Breast epithelium (tissue), 4 donors: ENCODE results near the gene VSIG2. TPM values are rescaled to one million over a fixed set of nuclear protein-coding genes. Genes with fewer than 3 reads are reported as not detected.

ENCODE experiments used
- DNase-seq, 2 donors: peaks; one replicate each; pipeline ENCODE4 v3.0.0-alpha.2; 2019; ENCODE audit warnings: low spot score in 2 of 2
- H3K27ac ChIP-seq, 2 donors: fragments of 200-600 bp; sonication (generic) in 1 of 2; one replicate each; pipeline ENCODE4 v1.5.1; 2016 to 2019; ENCODE audit warnings: mild to moderate bottlenecking in 1 of 2
- H3K27me3 ChIP-seq, 2 donors: fragments of 200-600 bp; sonication (generic) in 1 of 2; one replicate each; pipeline versions ENCODE4 v1.5.1 to v1.6.0; 2017 to 2019; ENCODE audit warnings: control low read depth in 1 of 2, mild to moderate bottlenecking in 1 of 2
- H3K36me3 ChIP-seq: fragments of 200-600 bp; one replicate; pipeline ENCODE4 v1.5.1; 2019
- H3K4me1 ChIP-seq, 2 donors: fragments of 200-600 bp; sonication (generic); one replicate each; pipeline ENCODE4 v1.5.1; 2016 to 2019; ENCODE audit warnings: control low read depth in 1 of 2
- H3K4me3 ChIP-seq, 3 donors: fragments of 200-600 bp; sonication (generic); 1 replicate in 2 of 3; 2 replicates in 1 of 3; pipeline ENCODE4 v1.5.1; 2016 to 2019; ENCODE audit warnings: mild to moderate bottlenecking in 3 of 3, moderate library complexity in 2 of 3
- H3K9me3 ChIP-seq, 2 donors: fragments of 200-600 bp; sonication (generic) in 1 of 2; one replicate each; pipeline ENCODE4 v1.5.1; 2016 to 2019; ENCODE audit warnings: control low read depth in 1 of 2
- CTCF ChIP-seq, 3 donors: fragments of 450-650 bp; IDR thresholded peaks; one replicate each; pipeline ENCODE4 v1.5.1; 2016 to 2017; ENCODE audit warnings: antibody characterized with exemption in 3 of 3, mild to moderate bottlenecking in 3 of 3, moderate library complexity in 3 of 3
- POLR2A ChIP-seq: fragments of 450-650 bp; IDR thresholded peaks from one replicate; pipeline ENCODE4 v1.6.1; 2016; ENCODE audit warnings: antibody characterized with exemption, mild to moderate bottlenecking, moderate library complexity
- POLR2AphosphoS5 ChIP-seq, 3 donors: sonication (generic); formaldehyde crosslinking; IDR thresholded peaks; one replicate each; pipeline ENCODE4 v1.6.1; 2017; ENCODE audit warnings: antibody characterized with exemption in 3 of 3
- intact Hi-C: fragments of 100-400 bp; cut with DNase I; formaldehyde crosslinking; loops from one replicate; pipeline ENCODE4 v1.15.1; 2023; ENCODE audit warnings: low total_unique reads
- total RNA-seq, 3 donors: library from RNA; depleted of rRNA; stranded (reverse); fragments of >200 nt; gene quantifications; one replicate each; pipeline ENCODE4 v1.1.0, GENCODE V29; 2016

VSIG2 gene
- total RNA-seq, 3 donors from 2014 or later: 8.8 to 20.5 TPM; not detected in 1

GRCh38 chr11:124699547-124699946 is 52.5 kb downstream of the VSIG2 start:
- Histone ChIP-seq H3K4me1 (no peaks in the 10 kb centered on the region), H3K27ac (no peak overlapping the region)
- TF ChIP-seq CTCF (IDR thresholded peaks at IDR 0.05) (no peak), POLR2AphosphoS5 (IDR thresholded peaks at IDR 0.05) (no peak), POLR2A (no peak)

More at GRCh38 chr11:124699547-124699946, 52.5 kb downstream of the VSIG2 start:
- H3K27me3 ChIP-seq: no peaks in the 10 kb centered on the region
- intact Hi-C loops: no loop called here
- no peak for DNase-seq
- H3K4me3 ChIP-seq: no peak overlapping the region
- no peaks in the 10 kb centered on the region for H3K9me3 ChIP-seq
- H3K36me3 ChIP-seq: no peaks in the 10 kb centered on the region

Other genes starting within 250 kb of the VSIG2 start
- not detected for gene OR8B12, start 208.6 kb downstream of the VSIG2 start, total RNA-seq
- not detected for gene OR8A1, start 182.3 kb downstream of the VSIG2 start, total RNA-seq
- gene PANX3, start 140.8 kb downstream of the VSIG2 start, total RNA-seq: not detected
- 10 to 100 TPM; 34.7 to 49.0 (median 34.9) TPM for gene TBRG1, start 129.4 kb downstream of the VSIG2 start, total RNA-seq
- gene SIAE, start 78.5 kb downstream of the VSIG2 start, total RNA-seq: 10 to 100 TPM; 12.5 to 17.0 (median 14.9) TPM
- gene SPA17, start 78.4 kb downstream of the VSIG2 start, total RNA-seq: 10 to 100 TPM in 1 of 3 donors, 1 to 10 TPM in 2; 2.9 to 15.2 (median 9.8) TPM
- under 1 TPM; 0.33 to 0.48 (median 0.44) TPM for gene NRGN, start 12.3 kb downstream of the VSIG2 start, total RNA-seq
- 10 to 100 TPM; 11.6 to 38.7 (median 19.8) TPM for gene ESAM, start 10.0 kb upstream of the VSIG2 start, total RNA-seq
- 10 to 100 TPM; 10.9 to 34.2 (median 27.2) TPM for gene MSANTD2, start 48.2 kb upstream of the VSIG2 start, total RNA-seq
- gene ROBO3, start 113.2 kb upstream of the VSIG2 start, total RNA-seq: 10 to 100 TPM in 2 of 3 donors, 1 to 10 TPM in 1; 9.1 to 30.9 (median 15.4) TPM
- gene ROBO4, start 145.6 kb upstream of the VSIG2 start, total RNA-seq: 10 to 100 TPM; 11.9 to 30.5 (median 12.8) TPM
- not detected for gene HEPN1, start 167.0 kb upstream of the VSIG2 start, total RNA-seq
- gene HEPACAM, start 183.8 kb upstream of the VSIG2 start, total RNA-seq: 10 to 100 TPM in 1 of 3 donors, 1 to 10 TPM in 2; 2.3 to 25.4 (median 6.1) TPM
- 1 to 10 TPM; 2.1 to 4.4 (median 2.6) TPM for gene CCDC15, start 201.9 kb upstream of the VSIG2 start, total RNA-seq